HG03039 (cell line): Measurements from ENCODE around the gene AHCYL1.

Source experiments
- ATAC-seq: cut with Tn5 transposase; IDR thresholded peaks from one replicate; pipeline ENCODE4 v1.9.1; 2021; ENCODE audit warnings: mild to moderate bottlenecking, moderate library complexity; ENCODE audit not compliant: unreplicated experiment

AHCYL1 gene

GRCh38 chr1:110059133-110059863 lies 74.7 kb downstream of the AHCYL1 start:
- no peak for ATAC-seq

GRCh38 chr1:110060034-110060661 lies 75.6 kb downstream of the AHCYL1 start:
- ATAC-seq, result no peak

GRCh38 chr1:110060662-110061060 lies 76.1 kb downstream of the AHCYL1 start:
- ATAC-seq, result no peak

DNA sequence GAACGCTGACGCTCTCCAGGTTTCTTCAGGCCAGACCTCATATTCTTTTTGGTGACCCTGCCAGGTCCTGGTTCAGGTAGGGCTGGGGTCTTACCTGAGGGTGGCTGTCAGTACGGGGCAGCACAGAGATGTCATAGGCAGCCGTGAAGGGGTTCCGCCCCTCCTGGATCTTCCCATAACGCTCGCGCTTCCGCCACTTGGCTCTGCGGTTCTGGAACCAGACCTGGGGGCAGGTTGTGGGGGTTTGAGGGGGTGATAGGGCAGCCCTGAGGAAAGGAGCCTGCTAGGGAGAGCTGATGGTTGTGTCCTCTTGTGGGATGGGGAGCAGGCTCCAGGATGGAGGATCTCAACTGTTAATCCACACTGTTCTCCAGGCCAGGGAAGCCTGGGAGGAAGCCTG lies 76.8 kb downstream of the AHCYL1 start:
- ATAC-seq, result no peak

- no peak for ATAC-seq
These were observed 78.0 kb downstream of the AHCYL1 start for GRCh38 chr1:110062612-110063011.

GRCh38 chr1:110063781-110064180 lies 79.2 kb downstream of the AHCYL1 start:
- ATAC-seq, result no peak

DNA sequence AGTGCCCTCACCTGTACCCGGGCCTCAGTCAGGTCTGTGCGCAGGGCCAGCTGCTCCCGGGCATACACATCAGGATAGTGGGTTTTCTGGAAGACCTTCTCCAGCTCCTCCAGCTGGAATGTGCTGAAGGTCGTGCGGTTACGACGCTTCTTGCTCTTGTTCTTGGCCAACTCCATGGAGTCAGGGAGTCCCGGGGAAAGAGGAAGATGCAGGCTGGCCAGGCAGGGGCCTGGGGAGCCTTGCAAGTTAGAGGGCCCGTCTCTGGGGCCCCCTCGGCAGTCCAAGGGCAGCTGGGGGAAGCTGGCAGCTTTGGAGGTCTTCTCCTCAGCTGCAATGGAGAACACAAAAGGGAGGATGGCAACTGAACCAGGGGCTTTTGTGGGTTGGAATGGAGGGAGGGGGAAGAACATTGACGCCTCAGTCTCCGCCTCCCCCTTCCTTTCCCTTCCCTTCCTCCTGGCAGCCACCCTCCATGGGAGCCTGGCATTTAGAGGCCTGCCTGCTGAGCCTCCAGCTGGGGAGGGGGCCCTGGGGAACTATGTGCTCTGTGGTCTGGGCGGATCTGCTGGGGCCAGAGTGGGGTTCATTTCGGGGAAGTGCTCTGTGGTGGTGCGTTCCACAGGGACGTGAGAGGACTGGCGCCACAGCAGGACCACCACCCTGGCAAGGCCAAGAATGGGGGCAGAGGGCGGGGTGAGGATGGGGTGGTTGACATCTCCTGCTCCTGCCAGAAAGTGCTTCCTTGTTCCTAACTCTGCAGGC lies 80.2 kb downstream of the AHCYL1 start:
- no peak for ATAC-seq

DNA sequence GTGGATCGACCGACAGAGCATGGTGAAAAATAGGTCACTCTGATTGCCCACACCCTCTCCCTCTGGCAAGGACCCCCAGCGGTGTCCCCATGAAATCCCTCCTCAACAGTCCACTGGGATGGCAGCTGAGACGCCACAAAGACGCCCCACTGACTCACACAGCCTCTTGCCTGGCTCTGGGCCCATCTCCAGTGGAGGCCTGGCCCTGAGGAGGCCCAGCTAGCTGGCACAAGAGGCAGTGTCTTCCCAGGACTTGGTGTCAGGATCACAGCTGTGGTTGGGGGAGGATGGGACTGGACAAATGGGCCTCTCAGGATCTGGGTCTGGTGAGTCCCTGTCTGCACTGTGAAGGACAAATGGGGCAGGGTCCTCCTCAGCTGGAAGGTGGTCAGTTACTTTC lies 81.3 kb downstream of the AHCYL1 start:
- ATAC-seq, result no peak

GRCh38 chr1:110067479-110067892 lies 82.9 kb downstream of the AHCYL1 start:
- no peak for ATAC-seq

GRCh38 chr1:110067893-110068645 lies 83.5 kb downstream of the AHCYL1 start:
- no peak for ATAC-seq

- ATAC-seq, result no peak
These were observed 84.3 kb downstream of the AHCYL1 start for GRCh38 chr1:110068646-110069403.

DNA sequence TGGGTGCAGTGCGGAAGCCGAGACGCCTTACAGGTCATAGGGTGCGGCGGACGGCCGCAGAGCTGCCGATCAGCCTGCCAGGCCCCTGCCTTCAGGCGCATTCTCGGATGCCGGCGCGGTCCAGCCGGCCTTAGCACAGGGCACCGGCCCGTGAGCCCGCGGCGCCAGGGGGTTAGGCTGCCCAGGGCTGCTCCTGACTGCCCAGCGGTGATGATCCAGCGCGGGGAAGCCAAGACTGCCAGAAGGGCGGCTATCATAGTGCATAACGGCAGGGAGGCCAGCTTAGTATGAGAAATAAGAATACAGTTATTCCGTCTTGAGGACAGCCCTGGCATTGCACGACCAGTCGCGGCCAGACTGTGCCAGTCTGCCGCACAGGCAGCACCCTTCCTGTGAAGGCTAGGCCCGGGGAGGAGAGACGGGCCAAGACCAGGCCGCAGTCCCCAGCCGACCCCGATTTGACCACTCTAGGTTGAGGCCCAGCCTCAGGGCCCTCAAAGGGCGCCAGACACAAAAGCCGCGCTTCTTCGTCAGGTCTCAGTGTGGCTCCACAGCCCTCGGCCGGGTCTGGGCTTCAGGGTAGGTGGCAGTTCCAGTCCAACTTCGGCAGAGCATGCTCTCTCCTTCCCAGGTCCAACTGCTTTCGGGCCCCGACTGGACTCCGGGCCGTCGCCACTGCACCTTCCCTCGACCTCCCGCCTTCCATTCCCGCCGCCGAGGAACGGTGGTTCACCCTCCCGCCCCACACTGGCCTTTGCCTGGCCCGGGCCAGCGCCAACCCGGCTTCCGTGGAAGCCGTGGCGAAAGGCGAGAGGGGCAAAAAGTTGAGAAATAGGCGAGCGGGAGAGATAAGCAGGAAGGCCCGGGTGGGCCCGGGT lies 85.1 kb downstream of the AHCYL1 start:
- ATAC-seq, result no peak

GRCh38 chr1:110070282-110070669 lies 85.7 kb downstream of the AHCYL1 start:
- ATAC-seq, result no peak

GRCh38 chr1:110070671-110071242 lies 86.2 kb downstream of the AHCYL1 start, which contains the start of gene ALX3:
ALX3 (minus strand) TSS chr1:110070672; CDS start chr1:110070612, 60 bp downstream.
- no peak for ATAC-seq
